Activated CD8-positive, alpha-beta memory T cell treated with anti-CD3 and anti-CD28 coated beads for 4 hours (primary cell): Measurements from ENCODE around the gene PLBD1.

ENCODE experiments used
- DNase-seq, 2 donors: peaks; one replicate each; pipeline ENCODE4 v3.0.0-alpha.2; 2020; ENCODE audit warnings: low read depth in 2 of 2

PLBD1 gene, protein sequence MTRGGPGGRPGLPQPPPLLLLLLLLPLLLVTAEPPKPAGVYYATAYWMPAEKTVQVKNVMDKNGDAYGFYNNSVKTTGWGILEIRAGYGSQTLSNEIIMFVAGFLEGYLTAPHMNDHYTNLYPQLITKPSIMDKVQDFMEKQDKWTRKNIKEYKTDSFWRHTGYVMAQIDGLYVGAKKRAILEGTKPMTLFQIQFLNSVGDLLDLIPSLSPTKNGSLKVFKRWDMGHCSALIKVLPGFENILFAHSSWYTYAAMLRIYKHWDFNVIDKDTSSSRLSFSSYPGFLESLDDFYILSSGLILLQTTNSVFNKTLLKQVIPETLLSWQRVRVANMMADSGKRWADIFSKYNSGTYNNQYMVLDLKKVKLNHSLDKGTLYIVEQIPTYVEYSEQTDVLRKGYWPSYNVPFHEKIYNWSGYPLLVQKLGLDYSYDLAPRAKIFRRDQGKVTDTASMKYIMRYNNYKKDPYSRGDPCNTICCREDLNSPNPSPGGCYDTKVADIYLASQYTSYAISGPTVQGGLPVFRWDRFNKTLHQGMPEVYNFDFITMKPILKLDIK

DNA sequence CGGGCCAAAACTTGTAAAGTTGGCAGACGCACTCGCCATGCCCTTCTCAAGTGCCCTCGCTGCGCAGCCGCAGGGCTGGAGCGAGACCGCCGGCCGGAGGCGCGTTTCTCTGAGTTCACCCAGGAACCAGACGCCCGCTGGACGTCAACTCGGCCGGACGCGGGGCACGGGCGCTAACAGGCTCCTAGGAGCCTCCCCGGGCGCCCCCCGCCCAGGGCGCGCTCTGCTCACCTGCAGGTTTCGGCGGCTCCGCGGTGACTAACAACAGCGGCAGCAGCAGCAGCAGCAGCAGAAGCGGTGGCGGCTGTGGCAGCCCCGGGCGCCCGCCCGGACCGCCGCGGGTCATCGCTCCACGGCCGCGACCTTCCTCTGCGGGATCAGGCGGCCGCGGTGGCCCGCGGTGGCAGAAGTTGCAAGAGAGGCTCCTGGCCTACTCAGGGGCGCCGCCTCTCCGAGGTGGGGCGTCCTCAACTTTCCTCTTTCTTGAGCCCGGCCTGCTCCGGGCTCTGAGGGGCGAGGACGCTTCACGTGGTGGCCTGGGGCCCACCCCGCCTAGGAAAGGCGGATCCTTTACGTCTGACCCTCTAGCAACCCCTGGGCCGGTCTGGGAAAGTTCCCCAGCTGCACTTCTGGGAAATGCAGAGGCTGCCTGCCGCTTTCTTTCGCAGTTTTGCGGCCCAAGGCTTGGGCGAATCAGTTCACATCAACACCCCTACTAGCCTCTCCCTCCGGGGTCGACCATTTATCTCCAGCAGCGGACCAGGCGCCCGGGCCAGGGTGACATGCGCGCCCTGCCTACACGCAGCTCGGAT is at the start of gene PLBD1:
TSS of gene PLBD1 (minus strand) at position 533 of the 812 bp plus-strand sequence. CDS start at position 346, 187 bp downstream.
- DNase-seq: no peak

- DNase-seq: no peak
These were observed 47.0 kb upstream of the PLBD1 start for GRCh38 chr12:14614704-14615121.

DNA sequence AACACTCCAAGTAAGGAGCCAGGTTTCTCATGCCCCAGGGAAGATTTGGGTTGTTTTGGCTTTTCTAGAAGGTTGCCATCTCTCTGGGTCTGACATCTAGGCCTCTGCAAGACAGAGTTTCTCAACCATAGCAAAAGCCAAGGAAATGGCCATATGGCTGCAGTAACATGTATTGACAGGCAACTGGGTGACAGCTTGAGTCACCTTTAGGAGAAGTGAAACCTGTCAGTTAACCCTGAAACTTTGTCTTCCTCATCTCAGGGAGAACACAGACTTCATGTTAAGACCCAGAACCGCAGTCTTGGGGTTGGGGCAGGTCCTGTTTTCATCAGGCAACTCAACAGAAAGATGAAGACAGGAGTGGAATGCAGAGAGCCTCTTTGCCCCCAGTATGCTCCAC is 46.0 kb upstream of the PLBD1 start:
- no peak for DNase-seq

GRCh38 chr12:14612898-14613445 is 45.3 kb upstream of the PLBD1 start:
- DNase-seq: no peak

GRCh38 chr12:14612250-14612649 is 44.6 kb upstream of the PLBD1 start:
- no peak for DNase-seq

DNA sequence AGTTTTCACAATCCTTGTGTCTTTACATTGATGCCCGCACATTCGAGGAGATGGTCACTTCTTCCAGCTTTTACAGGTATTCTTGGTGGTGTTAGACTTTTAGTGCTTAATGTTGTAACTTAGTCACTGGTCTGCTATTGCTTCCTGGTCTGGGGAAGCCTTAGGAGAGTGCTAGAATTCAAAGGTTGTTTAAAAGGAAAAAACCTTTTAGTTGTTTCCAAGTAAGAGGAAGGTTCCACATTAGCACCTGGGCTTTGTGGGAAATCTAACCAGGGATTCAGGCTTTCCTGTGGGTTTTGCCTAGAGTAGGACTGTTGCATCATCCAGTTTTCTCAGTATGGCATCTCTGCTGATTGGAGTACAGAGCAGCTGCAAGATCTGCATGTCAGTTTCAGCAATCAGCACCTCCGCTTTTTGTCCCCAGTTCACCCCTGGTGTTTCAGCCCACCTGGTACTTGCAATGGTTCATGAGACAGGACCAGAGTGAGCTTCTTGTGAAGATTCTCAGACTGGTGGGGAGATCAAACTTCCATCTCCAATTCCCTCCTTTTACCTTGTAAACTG is 44.0 kb upstream of the PLBD1 start:
- DNase-seq: no peak

GRCh38 chr12:14607568-14607967 is 39.9 kb upstream of the PLBD1 start:
- DNase-seq: no peak

- no peak for DNase-seq
These were observed 37.8 kb upstream of the PLBD1 start for GRCh38 chr12:14605401-14605989.

GRCh38 chr12:14601692-14602478 is 34.2 kb upstream of the PLBD1 start:
- DNase-seq: no peak

DNA sequence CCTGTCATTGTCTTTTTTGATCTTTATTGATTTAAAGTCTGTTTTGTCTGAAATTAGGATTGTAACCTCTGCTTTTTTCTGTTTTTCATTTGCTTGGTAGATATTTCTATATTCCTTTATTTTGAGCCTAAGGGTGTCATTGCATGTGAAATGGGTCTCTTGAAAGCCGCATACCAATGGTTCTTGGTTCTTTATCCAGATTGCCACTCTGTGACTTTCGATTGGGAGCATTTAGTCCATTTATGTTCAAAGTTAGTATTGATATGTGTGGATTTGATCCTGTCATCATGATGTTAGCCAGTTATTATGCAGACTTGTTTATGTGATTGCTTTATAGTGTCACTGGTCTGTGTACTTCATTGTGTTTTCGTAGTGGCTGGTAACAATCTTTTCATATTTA is 29.8 kb upstream of the PLBD1 start:
- DNase-seq: no peak

DNA sequence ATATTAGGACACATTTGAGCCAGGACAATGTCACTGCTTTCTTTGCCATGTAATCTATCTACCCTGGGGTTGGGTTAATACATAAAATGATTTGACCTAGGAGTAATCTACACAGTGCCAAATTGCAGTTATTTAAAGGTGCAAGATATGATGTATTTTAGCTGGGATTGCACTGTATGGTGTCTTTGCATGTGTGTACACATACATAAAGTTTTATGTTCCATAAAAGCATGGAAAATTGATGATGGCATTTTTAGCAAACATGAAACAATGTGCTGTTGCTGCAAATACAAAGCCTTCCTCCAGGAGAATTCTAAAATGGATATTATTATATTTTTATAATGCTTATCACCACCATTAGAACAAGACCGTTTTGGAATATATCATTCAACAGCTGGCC is 24.0 kb upstream of the PLBD1 start:
- DNase-seq: no peak

DNA sequence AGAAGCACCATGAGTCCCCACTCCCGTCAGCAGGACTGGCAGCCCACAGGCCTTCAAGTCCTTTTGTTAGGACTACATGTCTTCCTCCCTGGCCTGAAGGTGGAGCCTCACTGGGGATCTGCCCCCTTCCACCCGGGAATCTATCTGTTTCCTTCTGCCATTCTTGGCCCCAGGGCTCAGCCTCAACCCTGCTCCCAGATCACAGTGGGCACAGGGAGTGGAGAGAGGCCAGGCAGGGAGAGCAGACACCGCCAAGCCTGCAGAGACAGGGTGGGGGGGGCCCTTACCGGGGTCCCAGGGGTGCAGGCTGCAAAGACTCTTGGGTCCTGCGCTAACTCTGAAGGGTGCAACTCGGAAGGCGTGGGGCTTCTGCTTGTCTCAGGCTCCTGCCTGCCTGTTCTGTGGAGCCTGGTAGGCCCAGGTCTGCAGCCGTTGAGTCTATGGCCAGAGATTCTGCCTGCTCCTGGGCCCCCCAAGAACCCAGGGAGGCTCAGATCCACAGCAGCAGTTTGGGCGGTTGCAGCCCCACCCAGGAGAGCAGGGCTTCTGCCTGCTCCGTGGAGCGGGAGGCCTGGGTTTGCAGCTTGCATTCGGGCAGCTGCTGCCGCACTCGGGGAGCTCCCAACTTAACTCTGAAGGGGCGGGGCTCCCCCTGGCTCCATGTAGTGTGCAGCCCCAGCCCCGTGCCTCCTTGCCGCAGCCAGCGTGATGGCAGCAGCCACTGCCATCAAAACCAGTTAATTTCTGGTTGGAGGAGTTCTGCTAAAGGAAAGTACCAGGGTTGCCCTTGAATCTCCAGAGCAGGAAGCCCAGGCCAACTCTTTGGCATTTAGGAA is 21.7 kb upstream of the PLBD1 start:
- DNase-seq: no peak

DNA sequence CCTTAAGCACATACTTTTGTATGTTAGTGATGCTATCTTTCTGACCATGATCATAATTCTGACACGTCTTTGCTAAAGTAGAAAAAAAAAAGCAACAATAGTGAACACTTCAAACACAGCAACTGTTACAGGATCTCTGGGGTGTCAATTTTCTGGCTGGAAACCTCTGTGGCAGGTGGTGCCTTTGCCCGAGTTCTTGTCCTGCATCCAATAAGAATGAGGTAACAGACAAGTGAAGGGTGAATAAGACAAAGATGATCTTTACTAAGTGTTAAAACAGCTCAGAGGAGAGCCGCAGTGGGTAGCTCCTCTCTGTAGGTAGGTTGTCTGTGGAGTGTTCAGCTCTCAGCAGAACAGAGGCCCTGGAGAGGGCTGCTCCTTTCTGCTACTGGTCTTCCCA is 20.9 kb upstream of the PLBD1 start:
- DNase-seq: no peak

GRCh38 chr12:14578646-14579045 is 11.0 kb upstream of the PLBD1 start:
- no peak for DNase-seq

DNA sequence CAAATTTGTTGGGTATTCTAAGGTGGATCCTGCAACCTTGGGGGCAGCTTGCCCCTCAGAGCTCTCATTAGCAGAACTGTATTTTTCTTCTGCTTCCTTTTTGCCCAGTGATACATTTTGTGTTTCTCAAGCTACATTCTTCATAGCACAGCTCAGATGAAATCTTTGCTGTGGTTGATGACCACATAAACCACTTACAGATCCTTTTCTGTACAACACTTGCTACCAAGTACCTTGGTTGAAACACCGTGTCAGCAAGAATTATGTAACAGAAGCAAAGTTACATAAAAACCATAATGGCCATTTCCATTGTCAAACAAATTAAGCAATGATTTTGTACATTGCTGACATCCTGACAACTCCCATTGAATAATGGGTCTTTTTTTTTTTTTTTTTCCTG is 9.7 kb upstream of the PLBD1 start:
- DNase-seq: no peak

DNA sequence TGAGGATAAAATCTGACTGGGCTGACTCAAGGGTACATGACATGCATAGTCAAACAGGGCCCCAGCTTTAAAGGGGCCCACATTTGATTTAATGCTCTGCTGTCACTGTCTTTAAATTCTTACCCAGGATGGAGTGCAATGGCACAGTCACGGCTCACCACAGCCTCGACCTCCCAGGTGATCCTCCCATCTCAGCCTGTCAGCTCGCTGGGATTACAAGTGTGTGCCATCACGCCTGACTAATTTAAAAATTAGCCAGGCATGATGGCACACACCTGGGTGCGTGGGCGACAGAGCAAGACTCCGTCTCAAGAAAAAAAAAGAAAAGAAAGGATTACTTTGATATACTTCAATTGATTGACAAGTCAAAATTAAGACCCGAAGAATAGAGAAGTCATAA is 9.2 kb upstream of the PLBD1 start:
- DNase-seq: no peak

DNA sequence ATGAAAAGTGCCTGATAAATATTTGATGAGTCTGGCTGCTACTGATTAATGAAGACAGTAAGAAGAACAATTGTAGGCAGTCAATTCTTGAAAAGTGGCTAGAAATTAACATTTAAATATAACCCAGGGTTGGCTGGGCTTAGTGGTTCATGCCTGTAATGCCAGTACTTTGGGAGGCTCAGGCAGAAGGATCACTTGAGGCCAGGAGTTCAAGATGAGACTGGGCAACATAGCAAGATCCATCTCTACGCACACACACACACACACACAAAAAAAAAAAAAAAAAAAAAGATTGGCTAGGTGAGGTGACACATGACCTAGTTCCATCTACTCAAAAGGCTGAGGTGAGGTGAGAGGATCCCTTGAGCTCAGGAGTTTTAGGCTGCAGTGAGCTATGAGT is 7.9 kb upstream of the PLBD1 start:
- DNase-seq: no peak

DNA sequence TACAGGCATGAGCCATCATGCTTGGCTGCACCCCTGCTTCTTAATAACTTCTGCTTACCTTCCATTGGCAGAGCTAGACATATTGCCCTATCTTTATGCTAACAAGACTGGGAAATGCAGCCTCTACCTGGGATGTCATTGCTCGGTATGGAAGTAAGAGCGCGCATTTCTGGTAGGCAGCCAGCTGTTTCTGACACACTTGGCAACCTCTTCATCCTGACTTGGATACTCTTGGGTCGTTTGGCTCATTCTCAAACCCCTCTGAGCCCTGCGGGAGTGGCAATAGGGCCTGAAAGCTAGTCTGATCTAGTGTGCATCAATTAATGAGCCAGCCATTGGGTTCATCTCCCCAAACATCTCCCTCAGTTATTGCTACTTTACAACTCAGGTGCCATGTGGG is 5.4 kb upstream of the PLBD1 start:
- no peak for DNase-seq

DNA sequence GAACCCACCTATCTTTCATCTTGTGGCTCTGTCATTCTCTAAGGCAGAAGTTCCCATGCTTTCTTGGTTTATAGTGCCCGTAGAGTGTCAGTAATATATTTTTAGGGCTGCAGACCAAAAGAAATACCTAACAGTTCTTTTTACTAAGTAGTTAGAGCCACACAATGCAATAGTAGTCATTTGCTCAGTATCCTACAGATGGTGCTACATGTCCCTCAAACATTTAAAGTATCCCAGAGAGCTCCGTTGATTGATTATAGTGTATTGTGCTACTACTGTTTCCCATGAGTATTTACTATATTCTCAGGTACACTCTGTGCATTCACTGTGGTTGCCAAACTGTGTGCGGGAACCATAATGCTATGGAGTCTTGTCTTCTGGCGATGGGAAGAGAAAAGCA is 4.7 kb upstream of the PLBD1 start:
- no peak for DNase-seq

- DNase-seq: no peak
These were observed 4.1 kb upstream of the PLBD1 start for GRCh38 chr12:14571779-14572178.
